GM21423 (cell line): Measurements from ENCODE around the gene PDCD1LG2.
A peak's percentile ranks its signal among the peaks of the same experiment; 100 is the strongest.
"Not testable (repeated sequence)": the region's sequence is repeated elsewhere in the genome, so short reads cannot be mapped to it uniquely, and the experiment has no call there.

Experiments used
- ATAC-seq: cut with Tn5 transposase; IDR thresholded peaks from one replicate; pipeline ENCODE4 v1.9.1; 2021; ENCODE audit warnings: mild to moderate bottlenecking, moderate library complexity; ENCODE audit not compliant: unreplicated experiment

PDCD1LG2 gene

DNA sequence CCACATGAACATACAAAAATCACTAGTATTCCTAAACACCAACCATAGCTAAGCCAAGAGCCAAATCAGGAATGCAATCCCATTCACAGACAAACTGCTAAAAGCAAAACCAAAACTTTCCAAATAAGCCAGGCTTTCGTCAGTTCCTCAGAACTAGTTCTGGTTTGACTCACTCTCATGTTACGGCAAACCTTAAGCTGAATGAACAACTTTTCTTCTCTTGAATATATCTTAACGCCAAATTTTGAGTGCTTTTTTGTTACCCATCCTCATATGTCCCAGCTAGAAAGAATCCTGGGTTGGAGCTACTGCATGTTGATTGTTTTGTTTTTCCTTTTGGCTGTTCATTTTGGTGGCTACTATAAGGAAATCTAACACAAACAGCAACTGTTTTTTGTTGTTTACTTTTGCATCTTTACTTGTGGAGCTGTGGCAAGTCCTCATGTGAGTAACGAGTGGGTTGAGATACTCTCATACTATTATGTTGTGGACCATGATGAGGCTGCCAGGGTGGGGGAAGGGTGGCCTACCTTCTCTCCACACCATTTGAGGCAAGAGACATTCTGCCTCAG, at the start of gene PDCD1LG2:
Gene PDCD1LG2, plus strand, starts transcription at position 172 of the 572 bp plus-strand sequence. CDS start 12,016 bp downstream, outside the sequence.
- ATAC-seq = peak; percentile 62

DNA sequence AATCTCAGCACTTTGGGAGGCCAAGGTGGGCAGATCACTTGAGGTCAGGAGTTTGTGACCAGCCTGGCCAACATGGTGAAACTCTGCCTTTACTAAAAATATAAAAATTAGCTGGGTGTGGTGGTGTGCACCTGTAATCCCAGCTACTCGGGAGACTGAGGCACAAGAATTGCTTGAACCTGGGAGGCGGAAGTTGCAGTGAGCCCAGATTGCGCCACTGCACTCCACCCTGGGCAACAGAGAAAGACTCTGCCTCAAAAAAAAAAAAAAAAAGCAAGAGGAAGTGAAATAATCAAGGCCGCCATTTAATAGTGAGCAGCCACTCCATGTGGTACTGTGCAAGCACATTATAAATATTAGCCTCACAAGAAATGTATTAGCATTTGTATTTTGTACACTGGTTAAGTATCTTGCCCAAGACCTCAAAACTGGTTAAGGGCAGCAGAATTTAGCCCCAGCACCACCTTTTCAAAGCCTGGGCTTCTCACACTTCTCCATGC, 45.5 kb upstream of the PDCD1LG2 start:
- not testable (repeated sequence) for ATAC-seq

DNA sequence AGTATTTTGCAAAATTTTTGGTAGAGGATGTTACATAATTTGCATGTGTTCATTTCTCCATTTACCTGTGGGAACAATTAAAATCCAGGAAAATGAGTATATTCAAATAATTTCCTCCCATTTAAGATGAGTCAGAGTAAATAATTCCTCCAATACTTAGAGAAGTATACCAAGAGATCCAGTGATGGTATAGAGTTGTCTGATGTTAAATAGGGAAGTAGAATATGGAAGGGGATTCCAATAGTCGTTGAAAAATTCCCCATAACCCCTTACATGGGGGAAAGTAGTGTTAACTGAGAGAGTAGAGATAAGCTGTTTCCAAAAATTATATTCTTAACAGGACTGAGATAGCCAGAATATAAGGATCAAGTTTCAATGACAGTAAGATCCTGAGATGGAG, 44.3 kb upstream of the PDCD1LG2 start:
- no peak for ATAC-seq

DNA sequence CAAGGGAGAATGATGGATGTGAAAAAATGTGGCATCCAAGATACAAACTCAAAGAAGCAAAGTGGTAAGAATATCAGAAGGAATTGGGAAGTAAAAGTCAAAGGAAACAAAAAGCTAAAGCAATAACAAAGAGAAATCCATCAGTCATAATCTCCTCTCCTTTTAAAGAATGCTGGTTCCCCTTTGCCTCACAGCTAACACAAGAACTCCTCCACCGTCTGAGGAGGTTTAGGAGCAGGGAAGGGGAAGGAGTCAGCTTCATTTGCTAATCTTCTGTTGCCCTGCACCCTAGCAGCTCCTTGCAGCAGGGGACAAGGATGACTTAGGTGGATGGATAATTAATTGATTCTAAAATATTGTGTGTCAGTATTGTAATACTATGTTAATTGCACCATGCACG, 43.6 kb upstream of the PDCD1LG2 start:
- no peak for ATAC-seq

DNA sequence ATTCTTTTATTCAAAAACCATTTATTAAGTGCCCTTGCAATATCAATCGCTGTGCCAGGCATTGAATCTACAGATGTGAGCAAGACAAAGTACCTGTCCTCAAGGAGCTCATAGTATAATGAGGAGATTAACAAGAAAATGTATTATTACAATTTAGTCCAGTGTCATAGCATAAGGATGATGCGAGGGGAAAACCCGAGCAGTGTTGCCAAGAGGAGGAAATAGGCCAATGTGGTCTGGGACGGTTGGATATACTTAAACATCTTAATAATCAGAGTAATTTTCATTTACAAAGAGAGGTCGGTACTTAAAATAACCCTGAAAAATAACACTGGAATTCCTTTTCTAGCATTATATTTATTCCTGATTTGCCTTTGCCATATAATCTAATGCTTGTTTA, 41.5 kb upstream of the PDCD1LG2 start:
- no peak for ATAC-seq

DNA sequence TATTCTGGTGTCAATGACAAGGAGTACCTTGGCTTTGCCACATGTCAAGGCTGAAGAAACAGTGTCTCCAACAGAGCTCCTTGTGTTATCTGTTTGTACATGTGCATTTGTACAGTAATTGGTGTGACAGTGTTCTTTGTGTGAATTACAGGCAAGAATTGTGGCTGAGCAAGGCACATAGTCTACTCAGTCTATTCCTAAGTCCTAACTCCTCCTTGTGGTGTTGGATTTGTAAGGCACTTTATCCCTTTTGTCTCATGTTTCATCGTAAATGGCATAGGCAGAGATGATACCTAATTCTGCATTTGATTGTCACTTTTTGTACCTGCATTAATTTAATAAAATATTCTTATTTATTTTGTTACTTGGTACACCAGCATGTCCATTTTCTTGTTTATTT, 40.2 kb upstream of the PDCD1LG2 start:
- ATAC-seq = no peak

DNA sequence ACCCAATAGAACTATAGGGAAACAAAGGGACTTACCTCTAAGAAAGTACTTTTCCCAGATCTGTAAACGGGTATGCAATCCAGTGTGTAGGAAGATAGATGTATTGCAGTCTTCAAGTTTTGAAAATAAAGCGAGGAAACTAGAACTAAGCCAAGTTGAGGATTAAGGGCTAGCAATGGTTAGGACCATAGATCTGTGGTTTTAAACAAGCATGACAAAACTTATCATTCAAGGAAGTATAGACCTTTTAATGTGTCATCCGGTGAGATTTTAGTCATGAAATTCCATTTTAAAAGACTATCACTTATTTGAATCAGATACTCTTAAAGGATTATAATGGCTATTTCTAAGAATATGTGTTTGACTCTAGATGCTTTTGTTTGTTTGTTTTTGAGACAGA, 39.5 kb upstream of the PDCD1LG2 start:
- no peak for ATAC-seq

DNA sequence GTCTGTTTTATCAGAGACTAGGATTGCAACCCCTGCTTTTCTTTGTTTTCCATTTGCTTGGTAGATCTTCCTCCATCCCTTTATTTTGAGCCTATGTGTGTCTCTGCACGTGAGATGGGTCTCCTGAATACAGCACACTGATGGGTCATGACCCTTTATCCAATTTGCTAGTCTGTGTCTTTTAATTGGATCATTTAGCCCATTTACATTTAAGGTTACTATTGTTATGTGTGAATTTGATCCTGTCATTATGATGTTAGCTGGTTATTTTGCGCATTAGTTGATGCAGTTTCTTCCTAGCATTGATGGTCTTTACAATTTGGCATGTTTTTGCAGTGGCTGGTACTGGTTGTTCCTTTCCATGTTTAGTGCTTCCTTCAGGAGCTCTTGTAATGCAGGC, 34.7 kb upstream of the PDCD1LG2 start:
- ATAC-seq = not testable (repeated sequence)

DNA sequence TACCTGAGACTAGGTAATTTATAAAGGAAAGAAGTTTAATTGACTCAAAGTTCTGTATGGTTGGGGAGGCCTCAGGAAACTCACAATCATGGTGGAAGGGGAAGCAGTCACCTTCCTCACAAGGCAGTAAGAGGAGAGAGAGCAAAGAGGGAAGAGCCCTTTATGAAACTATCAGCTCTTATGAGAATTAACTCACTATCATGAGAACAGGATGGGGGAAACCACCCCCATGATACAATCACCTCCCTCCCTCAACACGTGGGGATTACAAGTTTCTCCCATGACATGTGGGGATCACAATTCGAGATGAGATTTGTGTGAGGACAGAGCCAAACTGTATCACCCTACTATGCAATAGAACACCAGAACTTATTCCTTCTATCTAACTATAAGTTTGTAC, 32.1 kb upstream of the PDCD1LG2 start:
- peak; percentile 49 for ATAC-seq

DNA sequence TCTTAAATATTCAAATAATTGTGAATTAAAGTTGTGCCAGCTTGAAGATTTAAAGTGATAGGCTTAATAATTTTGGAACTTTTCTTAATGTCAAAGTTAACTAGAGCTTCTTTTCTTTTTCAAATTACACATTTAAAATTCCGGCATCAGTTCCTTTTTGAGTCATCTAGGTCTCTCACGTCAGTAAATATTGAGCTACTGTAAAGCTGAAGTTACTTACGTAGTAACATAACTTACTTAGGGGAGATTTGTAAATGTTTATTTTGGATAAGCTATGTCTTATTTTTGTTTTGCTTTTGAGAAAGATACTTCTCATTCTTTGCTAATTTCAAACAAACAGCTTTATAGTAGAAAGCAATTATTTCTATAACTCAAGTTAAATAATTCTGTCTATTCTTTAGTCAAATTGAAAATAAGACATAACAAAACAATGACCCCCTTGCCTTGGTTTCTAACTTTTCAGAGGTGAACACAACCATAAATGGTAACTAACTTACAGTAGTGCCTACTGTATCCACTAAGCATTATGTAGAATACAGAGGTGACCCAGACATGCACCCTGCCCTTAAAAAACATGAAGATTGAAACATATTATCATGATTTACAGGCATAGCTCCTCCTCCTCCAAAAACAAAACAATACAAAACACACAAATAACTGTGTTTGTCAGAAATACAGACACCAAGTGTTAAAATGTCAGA, 30.2 kb upstream of the PDCD1LG2 start:
- no peak for ATAC-seq

DNA sequence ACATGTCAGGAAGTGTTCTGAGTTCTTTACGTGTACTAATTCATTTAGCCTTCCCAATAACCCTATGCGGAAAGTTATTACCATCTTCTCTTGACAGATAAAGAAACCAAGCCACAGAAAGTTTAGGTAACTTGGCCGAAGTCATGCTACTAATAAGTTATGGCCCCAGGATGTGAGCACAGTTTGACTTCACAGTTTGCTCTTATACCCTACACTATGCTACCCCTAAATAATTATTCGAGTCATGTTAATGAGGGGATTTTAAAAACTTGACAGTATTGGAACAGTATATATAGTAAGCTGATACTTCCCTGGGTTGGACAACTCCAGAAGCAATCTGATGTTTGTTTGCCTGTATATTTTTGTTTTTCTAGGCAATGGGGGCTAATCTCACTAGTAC, 29.4 kb upstream of the PDCD1LG2 start:
- no peak for ATAC-seq

DNA sequence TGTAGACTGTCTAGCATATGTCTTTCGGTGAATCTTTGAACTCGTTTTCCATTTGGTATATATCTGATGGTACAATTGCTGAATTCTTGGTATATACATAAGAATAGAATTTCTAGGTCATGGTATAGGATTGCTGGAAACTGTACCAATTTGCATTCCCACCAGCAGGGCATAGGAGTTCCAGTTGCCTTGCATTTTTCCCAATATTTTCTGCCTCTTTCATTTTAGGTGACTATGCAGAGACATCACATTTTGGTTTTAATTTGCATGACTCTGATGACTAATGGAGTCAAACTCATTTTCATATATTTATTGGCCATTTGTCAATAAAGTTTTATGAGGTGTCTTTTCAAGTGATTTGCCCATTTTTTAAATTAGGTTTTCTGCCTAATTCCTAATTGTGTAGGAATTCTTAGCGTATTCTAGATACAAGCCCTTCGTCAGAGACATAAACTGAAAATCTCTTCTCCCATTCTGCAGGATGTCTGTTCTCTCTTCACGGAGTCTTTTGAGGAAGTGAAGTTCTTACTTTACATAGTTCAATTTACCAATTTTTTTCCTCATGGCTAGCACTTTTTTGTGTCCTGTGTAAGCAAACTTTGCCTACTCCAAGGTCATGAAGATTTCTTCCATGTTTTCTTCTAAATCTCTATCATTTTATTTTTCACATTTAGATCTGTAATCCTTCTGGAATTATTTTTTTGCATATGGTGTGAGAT, 28.9 kb upstream of the PDCD1LG2 start:
- ATAC-seq = no peak

DNA sequence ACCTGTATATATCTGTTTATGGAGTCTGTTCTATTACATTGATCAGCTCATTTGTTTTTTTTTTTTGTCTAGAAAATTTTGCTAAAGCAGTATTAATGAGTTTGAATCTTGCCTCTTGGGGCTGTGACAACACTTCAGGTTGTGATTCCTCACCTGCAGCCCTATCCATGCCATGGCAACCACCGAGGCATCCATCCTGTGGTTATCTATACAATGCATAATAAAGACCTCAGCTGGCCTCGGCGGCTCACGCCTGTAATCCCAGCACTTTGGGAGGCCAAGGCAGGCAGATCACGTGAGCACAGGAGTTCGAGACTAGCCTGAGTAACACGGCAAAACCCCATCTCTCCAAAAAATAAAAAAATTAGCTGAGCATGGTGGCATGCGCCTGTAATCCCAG, 28.1 kb upstream of the PDCD1LG2 start:
- no peak for ATAC-seq

DNA sequence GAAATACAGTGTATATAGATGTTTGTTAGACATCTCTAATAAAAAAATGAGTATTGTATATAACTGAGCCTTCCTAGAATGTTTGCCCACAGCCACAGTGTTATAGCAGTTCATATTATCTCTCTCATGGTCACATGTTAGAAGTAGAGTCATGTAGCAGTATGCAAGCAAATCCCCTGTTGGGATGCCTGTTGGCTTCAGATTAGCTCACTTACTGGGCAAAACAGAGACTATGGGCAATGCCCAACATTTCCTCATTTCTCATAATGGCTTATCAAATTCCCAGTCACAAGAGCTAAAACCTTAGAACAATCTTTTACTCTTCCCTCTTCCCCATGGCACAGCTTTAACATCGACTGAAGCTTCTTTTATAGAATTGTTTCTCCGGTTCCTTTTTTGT, 27.0 kb upstream of the PDCD1LG2 start:
- no peak for ATAC-seq

DNA sequence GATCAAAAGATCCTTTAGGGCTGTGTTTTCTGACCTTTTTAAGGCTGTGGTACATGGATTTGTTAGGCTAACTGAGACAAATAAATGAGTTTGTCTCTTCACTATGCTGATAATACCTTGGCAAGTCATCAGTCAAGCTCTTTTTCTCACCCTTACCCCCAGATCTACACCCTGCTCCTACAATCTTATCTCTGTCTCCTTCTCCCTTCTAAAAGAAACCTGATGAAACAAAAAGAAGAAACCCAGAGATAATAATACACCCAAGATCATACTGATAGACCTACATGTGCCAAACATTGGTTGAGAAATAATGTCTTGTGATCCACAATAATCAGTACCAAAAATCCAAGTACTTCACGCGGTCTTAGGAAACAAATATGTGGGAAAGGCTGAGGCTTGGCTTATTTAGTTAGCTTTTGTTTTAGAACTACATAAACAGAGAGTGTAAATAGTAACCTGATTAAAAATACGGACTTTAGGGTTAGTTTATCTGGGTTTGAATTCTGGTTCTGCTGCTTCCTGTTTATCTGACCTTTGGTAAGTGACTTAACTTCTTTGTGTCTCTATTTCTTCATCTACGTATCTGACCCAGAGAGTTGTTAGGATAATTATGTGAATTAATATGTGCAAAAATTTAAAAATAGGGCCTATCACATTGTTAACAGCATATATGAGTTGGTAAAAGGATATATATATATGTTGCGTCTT, 24.8 kb upstream of the PDCD1LG2 start:
- ATAC-seq = no peak

DNA sequence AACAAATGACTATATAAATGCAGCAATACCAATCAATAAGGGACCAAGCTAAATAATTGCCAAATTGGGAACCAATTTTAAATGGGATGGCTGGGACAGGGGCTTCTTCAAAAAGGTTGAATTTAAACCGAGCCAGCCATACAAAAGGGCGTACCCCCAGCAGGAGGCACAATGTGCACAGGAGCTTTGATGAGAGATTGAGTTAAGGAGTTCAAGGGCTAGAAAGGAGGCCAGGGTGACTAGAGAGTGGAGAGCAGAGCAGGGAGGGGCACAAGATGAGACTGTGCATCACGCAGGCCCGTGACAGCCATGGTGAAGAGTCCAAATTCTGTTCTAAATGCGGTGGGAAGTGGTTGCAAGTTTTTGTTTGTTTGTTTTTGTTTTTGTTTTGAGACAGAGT, 23.3 kb upstream of the PDCD1LG2 start:
- no peak for ATAC-seq

DNA sequence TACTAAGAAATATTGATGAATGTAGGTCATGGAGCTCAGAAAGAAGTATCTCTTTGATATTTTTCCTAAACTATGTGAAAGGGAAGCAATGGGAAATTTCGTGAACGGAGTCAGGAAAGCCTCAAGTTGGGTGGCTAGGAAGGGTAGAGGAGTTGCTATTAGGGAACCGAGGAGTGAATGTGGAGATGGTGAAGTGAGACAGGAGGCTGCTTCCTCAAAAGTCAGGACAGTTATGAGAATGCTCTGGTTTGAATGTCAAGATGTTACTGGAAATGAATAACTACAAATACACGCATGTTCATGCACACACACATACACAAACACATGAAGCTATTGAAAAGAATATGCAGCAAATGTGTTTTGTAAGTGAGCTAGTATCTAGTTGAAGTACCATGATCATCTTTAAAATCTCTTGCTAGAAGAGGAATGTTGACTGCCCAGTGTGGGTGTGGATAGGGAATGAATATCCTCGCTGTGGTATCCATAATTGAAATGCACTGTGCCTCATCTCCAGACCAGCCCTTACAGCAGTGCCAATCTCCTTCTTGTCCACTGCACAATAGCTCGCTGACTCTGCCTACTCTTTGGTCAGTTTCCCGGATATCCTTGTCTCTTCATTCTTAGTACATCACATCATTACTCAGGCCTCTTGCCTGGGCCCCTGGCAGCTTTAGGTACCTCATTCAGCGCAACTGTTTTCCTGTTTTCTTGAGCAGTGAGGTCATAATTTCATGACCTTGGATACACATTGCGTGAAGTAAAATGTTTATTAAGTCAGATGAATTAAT, 21.9 kb upstream of the PDCD1LG2 start:
- ATAC-seq = no peak

DNA sequence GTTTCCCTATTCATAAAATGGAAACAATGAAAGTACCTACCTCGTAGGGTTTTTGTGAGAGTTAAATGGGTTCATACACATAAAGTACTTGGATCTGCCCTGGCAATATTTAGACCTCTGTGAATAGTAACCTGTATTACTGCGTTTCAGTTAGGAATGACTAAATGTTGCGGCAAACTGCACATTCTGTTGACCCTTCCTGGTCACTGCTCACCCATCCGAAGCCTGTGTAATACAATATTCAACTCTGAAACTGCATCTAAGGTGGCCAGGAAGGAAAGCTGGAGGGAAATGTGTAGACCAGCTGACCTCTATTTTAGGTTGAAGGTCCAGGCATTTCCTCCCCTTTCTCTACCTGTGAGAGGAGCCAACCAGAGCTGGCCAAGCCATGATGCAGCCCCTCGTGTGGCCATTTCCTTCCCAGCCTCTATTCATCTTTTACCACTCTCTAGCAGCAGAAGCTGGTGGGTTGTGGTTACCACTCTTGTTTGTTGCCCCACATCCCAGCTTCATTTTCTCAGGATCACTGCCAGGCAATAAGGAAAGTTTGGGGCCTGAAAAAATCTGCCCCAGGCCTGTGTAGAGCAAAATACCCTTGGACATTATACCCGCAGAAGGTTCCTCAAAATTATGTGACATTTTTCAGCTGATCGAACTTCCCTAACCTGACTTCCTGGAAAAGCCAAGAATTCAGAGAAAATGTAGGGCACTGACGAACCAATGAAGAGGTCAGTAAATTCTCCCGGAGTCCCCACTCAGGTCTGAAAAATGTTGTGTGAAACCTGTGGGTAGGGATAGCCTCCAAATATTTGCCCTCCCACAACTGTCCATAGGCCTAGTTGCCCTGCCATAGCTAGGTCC, 20.5 kb upstream of the PDCD1LG2 start:
- no peak for ATAC-seq

DNA sequence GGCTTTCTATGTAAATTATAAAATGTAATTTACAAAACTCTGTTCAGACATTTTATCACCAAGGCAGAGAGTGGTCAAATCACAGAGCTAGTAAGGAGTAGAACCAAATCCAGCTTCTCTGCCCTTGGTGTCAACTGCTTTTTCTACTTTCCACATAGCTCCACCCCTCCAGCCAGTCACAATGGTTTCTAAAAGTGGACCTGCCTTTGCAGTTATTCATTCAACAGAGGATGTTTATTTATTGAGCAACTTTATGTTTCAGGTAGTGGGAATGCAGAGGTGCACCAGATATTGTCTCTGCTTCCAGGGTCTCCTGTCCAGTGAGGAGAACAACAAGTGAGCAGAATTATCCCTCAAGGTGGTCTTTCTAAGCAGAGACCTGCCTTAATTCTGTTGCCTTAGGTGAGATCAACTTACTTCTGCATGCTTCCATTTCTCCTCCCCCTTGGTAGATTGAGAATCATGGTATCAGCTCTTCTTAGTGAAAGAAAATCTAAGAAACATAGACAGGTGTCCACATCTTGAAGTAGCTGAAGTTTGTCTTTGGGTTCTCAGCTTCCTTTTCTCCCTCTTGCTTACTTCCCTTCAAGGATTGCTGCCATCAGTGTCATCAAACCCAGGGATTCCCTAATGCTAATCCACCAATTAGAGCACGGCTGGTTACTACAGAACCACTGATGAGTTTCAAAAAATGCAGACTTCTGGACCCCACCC, 17.2 kb upstream of the PDCD1LG2 start:
- no peak for ATAC-seq
